ENCODE results near the gene TIGD6. TPM values are rescaled to one million over a fixed set of nuclear protein-coding genes. Genes with fewer than 3 reads are reported as not detected.

Gene TIGD6
- total and polyA plus RNA-seq, 5 experiments from 2014 or later: 2.7 to 6.3 (median 4.5) TPM

GRCh38 chr5:149993471-149993870, 7.0 kb downstream of the TIGD6 start:
- DNase-seq (no peak), ATAC-seq (no peak)
- no peaks in the 10 kb centered on the region for H3K27me3 Mint-ChIP-seq
- no peaks in the 10 kb centered on the region for H3K9me3 Mint-ChIP-seq
- POLR2A ChIA-PET: interaction anchor here (0.5 to 0.6 kb wide), 2 partner anchors 43 to 459 kb away, joined by 3 to 4 read pairs; no protein-coding TSS in a partner anchor
- peaks cover 0 to 2% (median under 1%) of the 10 kb centered on the region in 4 donors for H3K4me1 Mint-ChIP-seq
- H3K27ac Mint-ChIP-seq: peak overlapping the region in 1 of 10 donors; percentile 51
- H3K4me3 Mint-ChIP-seq: no peak overlapping the region
- H3K36me3 Mint-ChIP-seq: peaks cover 0 to 16% (median 2%) of the 10 kb centered on the region in 3 donors

- H3K4me1 Mint-ChIP-seq: peaks cover 0 to 2% (median 0%) of the 10 kb centered on the region in 4 donors
These were observed 9.7 kb downstream of the TIGD6 start for GRCh38 chr5:149990518-149991376.

GRCh38 chr5:149988126-149988525, 12.3 kb downstream of the TIGD6 start:
- no peaks in the 10 kb centered on the region for H3K27me3 Mint-ChIP-seq
- peaks cover 0 to 3% (median 3%) of the 10 kb centered on the region in 3 donors for H3K36me3 Mint-ChIP-seq
- no peak for ATAC-seq
- no peak overlapping the region for H3K27ac Mint-ChIP-seq
- no peak for DNase-seq
- no peaks in the 10 kb centered on the region for H3K9me3 Mint-ChIP-seq
- H3K4me1 Mint-ChIP-seq: peaks cover 0 to 2% (median 0%) of the 10 kb centered on the region in 4 donors
- H3K4me3 Mint-ChIP-seq: no peak overlapping the region
- POLR2A ChIA-PET: interaction anchor here (1.1 kb wide), 1 partner anchor 157 kb away, joined by 3 read pairs; no protein-coding TSS in a partner anchor

More at GRCh38 chr5:149990518-149991376, 9.7 kb downstream of the TIGD6 start:
- ATAC-seq (peak; percentile 82 to 85), DNase-seq (peak; percentile 39 to 84 (median 58))
- POLR2A ChIA-PET: interaction anchor here (1.0 kb wide), 1 partner anchor 10 kb away, joined by 5 read pairs; the partner anchor contains the start of genes HMGXB3 and TIGD6
- Mint-ChIP-seq H3K4me3 (no peak overlapping the region), H3K9me3 (no peaks in the 10 kb centered on the region), H3K36me3 (peaks cover 0 to 9% (median 0%) of the 10 kb centered on the region in 3 donors), H3K27me3 (no peaks in the 10 kb centered on the region), H3K27ac (no peak overlapping the region)

- Mint-ChIP-seq H3K36me3 (peaks cover 6 to 51% (median 24%) of the 10 kb centered on the region in 3 donors), H3K9me3 (no peaks in the 10 kb centered on the region), H3K27me3 (no peaks in the 10 kb centered on the region), H3K27ac (no peak overlapping the region), H3K4me3 (no peak overlapping the region), H3K4me1 (no peaks in the 10 kb centered on the region)
- ATAC-seq (no peak), DNase-seq (no peak)
- POLR2A ChIA-PET: no interaction called here
These were observed 17.9 kb downstream of the TIGD6 start for GRCh38 chr5:149982505-149982904.

GRCh38 chr5:149981206-149981605, 19.2 kb downstream of the TIGD6 start:
- peaks cover 6 to 63% (median 25%) of the 10 kb centered on the region in 3 donors for H3K36me3 Mint-ChIP-seq
- no peaks in the 10 kb centered on the region for H3K9me3 Mint-ChIP-seq
- peak overlapping the region in 2 of 10 donors; percentile 22 to 57 for H3K27ac Mint-ChIP-seq
- H3K4me3 Mint-ChIP-seq: no peak overlapping the region
- H3K4me1 Mint-ChIP-seq: no peaks in the 10 kb centered on the region
- POLR2A ChIA-PET: no interaction called here
- ATAC-seq (no peak), DNase-seq (no peak)
- H3K27me3 Mint-ChIP-seq: no peaks in the 10 kb centered on the region

- H3K36me3 Mint-ChIP-seq: peaks cover 6 to 74% (median 25%) of the 10 kb centered on the region in 3 donors
- DNase-seq: no peak
These were observed 20.6 kb downstream of the TIGD6 start for GRCh38 chr5:149979896-149980295.

GRCh38 chr5:149975409-149975808, 25.0 kb downstream of the TIGD6 start:
- no peak for DNase-seq
- peaks cover 7 to 15% (median 10%) of the 10 kb centered on the region in 4 donors for H3K4me1 Mint-ChIP-seq
- POLR2A ChIA-PET: no interaction called here
- ATAC-seq: no peak
- H3K9me3 Mint-ChIP-seq: no peaks in the 10 kb centered on the region
- H3K27ac Mint-ChIP-seq: no peak overlapping the region
- H3K36me3 Mint-ChIP-seq: peaks cover 5 to 62% (median 21%) of the 10 kb centered on the region in 3 donors
- H3K4me3 Mint-ChIP-seq: no peak overlapping the region
- H3K27me3 Mint-ChIP-seq: no peaks in the 10 kb centered on the region

More at GRCh38 chr5:149979896-149980295, 20.6 kb downstream of the TIGD6 start:
- H3K27ac Mint-ChIP-seq: no peak overlapping the region
- POLR2A ChIA-PET: no interaction called here
- H3K4me3 Mint-ChIP-seq: no peak overlapping the region
- peaks cover 0 to 2% (median under 1%) of the 10 kb centered on the region in 4 donors for H3K4me1 Mint-ChIP-seq
- no peak for ATAC-seq
- no peaks in the 10 kb centered on the region for H3K27me3 Mint-ChIP-seq
- no peaks in the 10 kb centered on the region for H3K9me3 Mint-ChIP-seq

- Mint-ChIP-seq H3K27ac (no peak overlapping the region), H3K4me3 (no peak overlapping the region), H3K9me3 (no peaks in the 10 kb centered on the region), H3K4me1 (peaks cover 10 to 24% (median 17%) of the 10 kb centered on the region in 4 donors), H3K36me3 (peaks cover 0 to 19% (median 0%) of the 10 kb centered on the region in 3 donors), H3K27me3 (no peaks in the 10 kb centered on the region)
- DNase-seq (no peak), ATAC-seq (no peak)
- POLR2A ChIA-PET: interaction anchor here (0.6 kb wide), 1 partner anchor 9 kb away, joined by 3 read pairs; the partner anchor contains the start of gene SLC26A2
These were observed 31.1 kb downstream of the TIGD6 start for GRCh38 chr5:149969181-149969930.

GRCh38 chr5:149966946-149967345, 33.5 kb downstream of the TIGD6 start:
- no peak overlapping the region for H3K4me3 Mint-ChIP-seq
- no peaks in the 10 kb centered on the region for H3K9me3 Mint-ChIP-seq
- DNase-seq: no peak
- H3K36me3 Mint-ChIP-seq: peaks cover 0 to 16% (median 0%) of the 10 kb centered on the region in 3 donors
- H3K27me3 Mint-ChIP-seq: no peaks in the 10 kb centered on the region
- no peak for ATAC-seq
- peak overlapping the region in 1 of 10 donors; percentile 24 for H3K27ac Mint-ChIP-seq
- POLR2A ChIA-PET: no interaction called here
- peaks cover 20 to 31% (median 26%) of the 10 kb centered on the region in 4 donors for H3K4me1 Mint-ChIP-seq

- ATAC-seq (no peak), DNase-seq (no peak)
- POLR2A ChIA-PET: no interaction called here
- H3K27ac Mint-ChIP-seq: peak overlapping the region in 1 of 10 donors; percentile 40
- H3K36me3 Mint-ChIP-seq: peaks cover 0 to 2% (median 0%) of the 10 kb centered on the region in 3 donors
- no peak overlapping the region for H3K4me3 Mint-ChIP-seq
- no peaks in the 10 kb centered on the region for H3K9me3 Mint-ChIP-seq
- H3K4me1 Mint-ChIP-seq: peaks cover 24 to 50% (median 42%) of the 10 kb centered on the region in 4 donors
- no peaks in the 10 kb centered on the region for H3K27me3 Mint-ChIP-seq
These were observed 36.7 kb downstream of the TIGD6 start for GRCh38 chr5:149963729-149964128.

- POLR2A ChIA-PET: interaction anchor here (0.6 to 0.7 kb wide), 3 partner anchors 156 to 600 kb away, joined by 3 read pairs; no protein-coding TSS in a partner anchor
- no peaks in the 10 kb centered on the region for H3K9me3 Mint-ChIP-seq
- DNase-seq: no peak
These were observed 37.7 kb downstream of the TIGD6 start for GRCh38 chr5:149962601-149963300.

GRCh38 chr5:149961957-149962409, 38.5 kb downstream of the TIGD6 start:
- Mint-ChIP-seq H3K36me3 (peaks cover 0 to 2% (median 0%) of the 10 kb centered on the region in 3 donors), H3K4me3 (peak overlapping the region; percentile 89 to 99 (median 97)), H3K27me3 (no peaks in the 10 kb centered on the region), H3K9me3 (no peaks in the 10 kb centered on the region), H3K4me1 (peaks cover 24 to 44% (median 39%) of the 10 kb centered on the region in 4 donors), H3K27ac (peak overlapping the region in 8 of 10 donors; percentile 18 to 94 (median 60))
- no peak for ATAC-seq
- peak in 4 of 10 donors; percentile 7 to 23 (median 17) for DNase-seq
- POLR2A ChIA-PET: interaction anchor here (0.7 kb wide), 1 partner anchor 599 kb away, joined by 3 read pairs; no protein-coding TSS in a partner anchor

More at GRCh38 chr5:149962601-149963300, 37.7 kb downstream of the TIGD6 start:
- peak overlapping the region in 1 of 10 donors; percentile 29 for H3K27ac Mint-ChIP-seq
- ATAC-seq: no peak
- H3K4me3 Mint-ChIP-seq: peak overlapping the region in 5 of 10 donors; percentile 89 to 99 (median 96)
- no peaks in the 10 kb centered on the region for H3K27me3 Mint-ChIP-seq
- peaks cover 0 to 2% (median 0%) of the 10 kb centered on the region in 3 donors for H3K36me3 Mint-ChIP-seq
- H3K4me1 Mint-ChIP-seq: peaks cover 24 to 49% (median 43%) of the 10 kb centered on the region in 4 donors
